Lower leg skin (tissue), 4 donors: Measurements from ENCODE around the gene SPTLC2. TPM values are rescaled to one million over a fixed set of nuclear protein-coding genes. Genes with fewer than 3 reads are reported as not detected.

Source experiments
- DNase-seq, 2 donors: peaks; one replicate each; pipeline ENCODE4 v3.0.0-alpha.2; 2019; ENCODE audit warnings: low spot score in 2 of 2
- H3K4me3 ChIP-seq: fragments of 200-600 bp; sonication (generic); 2 replicates; pipeline ENCODE4 v1.5.1; 2017; ENCODE audit warnings: mild to moderate bottlenecking, low read depth; ENCODE audit not compliant: poor library complexity, severe bottlenecking
- POLR2A ChIP-seq, 2 donors: fragments of 450-650 bp; IDR thresholded peaks; one replicate each; pipeline ENCODE4 v1.6.1; 2016 to 2017; ENCODE audit warnings: antibody characterized with exemption in 2 of 2, mild to moderate bottlenecking in 1 of 2, moderate library complexity in 1 of 2
- WGBS, 2 donors: methylation state at CpG; one replicate each; pipeline ENCODE4 v1.1.5; 2018; 5-methylcytosine and 5-hydroxymethylcytosine counted together
- intact Hi-C: fragments of 100-400 bp; cut with DNase I; formaldehyde crosslinking; loops from one replicate; pipeline ENCODE4 v1.15.0; 2023; ENCODE audit warnings: low total_unique reads
- total RNA-seq, 4 donors: library from RNA; depleted of rRNA; stranded (reverse); fragments of >200 nt; gene quantifications; one replicate each; pipeline ENCODE4 v1.1.0, GENCODE V29; 2016
- TF ChIP-seq, protein P1 (sequence below), 3 donors: fragments of 450-650 bp; IDR thresholded peaks; one replicate each; pipeline ENCODE4 v1.5.1; 2016; ENCODE audit warnings: antibody characterized with exemption in 3 of 3, mild to moderate bottlenecking in 3 of 3, moderate library complexity in 2 of 3

Gene SPTLC2
- total RNA-seq, 4 donors from 2014 or later, result 18.4 to 31.8 (median 22.1) TPM

DNA sequence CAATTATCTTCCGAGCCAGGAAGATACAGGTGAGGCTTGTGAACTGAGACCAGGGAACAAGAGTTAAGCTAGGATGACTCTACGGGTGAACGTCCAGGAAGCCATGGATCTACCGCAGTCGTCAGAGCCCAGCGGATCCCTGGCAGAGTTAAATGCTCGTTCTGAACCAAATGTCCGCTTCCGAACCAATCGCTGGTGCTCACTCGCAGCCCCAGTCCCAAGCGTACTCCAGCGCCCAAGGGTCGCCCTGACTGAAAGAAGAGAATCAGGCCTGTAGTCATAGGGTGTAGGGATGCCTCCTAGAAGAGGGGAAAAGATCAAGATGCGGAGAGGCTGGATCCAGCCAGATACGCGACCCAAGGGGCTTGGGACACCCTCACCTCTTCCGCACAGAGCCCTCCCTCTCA is 159.3 kb downstream of the SPTLC2 start:
- TF ChIP-seq POLR2A (IDR thresholded peaks at IDR 0.05), result no peak
- TF ChIP-seq, protein P1, sequence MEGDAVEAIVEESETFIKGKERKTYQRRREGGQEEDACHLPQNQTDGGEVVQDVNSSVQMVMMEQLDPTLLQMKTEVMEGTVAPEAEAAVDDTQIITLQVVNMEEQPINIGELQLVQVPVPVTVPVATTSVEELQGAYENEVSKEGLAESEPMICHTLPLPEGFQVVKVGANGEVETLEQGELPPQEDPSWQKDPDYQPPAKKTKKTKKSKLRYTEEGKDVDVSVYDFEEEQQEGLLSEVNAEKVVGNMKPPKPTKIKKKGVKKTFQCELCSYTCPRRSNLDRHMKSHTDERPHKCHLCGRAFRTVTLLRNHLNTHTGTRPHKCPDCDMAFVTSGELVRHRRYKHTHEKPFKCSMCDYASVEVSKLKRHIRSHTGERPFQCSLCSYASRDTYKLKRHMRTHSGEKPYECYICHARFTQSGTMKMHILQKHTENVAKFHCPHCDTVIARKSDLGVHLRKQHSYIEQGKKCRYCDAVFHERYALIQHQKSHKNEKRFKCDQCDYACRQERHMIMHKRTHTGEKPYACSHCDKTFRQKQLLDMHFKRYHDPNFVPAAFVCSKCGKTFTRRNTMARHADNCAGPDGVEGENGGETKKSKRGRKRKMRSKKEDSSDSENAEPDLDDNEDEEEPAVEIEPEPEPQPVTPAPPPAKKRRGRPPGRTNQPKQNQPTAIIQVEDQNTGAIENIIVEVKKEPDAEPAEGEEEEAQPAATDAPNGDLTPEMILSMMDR (IDR thresholded peaks at IDR 0.05), result no peak
- H3K4me3 ChIP-seq, result peak overlapping the region; percentile 68
- DNase-seq, result no peak
- intact Hi-C loops, result no loop called here
- WGBS, 2 donors, result 0 to 1% methylated on average over 18 of the region's 18 CpGs

Other genes starting within 250 kb of the SPTLC2 start
- 1 to 10 TPM; 6.4 to 8.9 (median 7.4) TPM for gene TMED8, start 239.5 kb downstream of the SPTLC2 start, total RNA-seq
- gene SAMD15, start 239.3 kb downstream of the SPTLC2 start, total RNA-seq, result under 1 TPM in 1 of 4 donors, not detected in 3; 0.64 TPM
- under 1 TPM; 0.15 to 0.63 (median 0.40) TPM for gene NOXRED1, start 193.1 kb downstream of the SPTLC2 start, total RNA-seq
- 10 to 100 TPM; 12.9 to 18.4 (median 15.9) TPM for gene VIPAS39, start 159.0 kb downstream of the SPTLC2 start, total RNA-seq
- gene AHSA1, start 158.5 kb downstream of the SPTLC2 start, total RNA-seq, result 10 to 100 TPM; 77.8 to 98.7 (median 92.6) TPM
- gene ISM2, start 117.8 kb downstream of the SPTLC2 start, total RNA-seq, result under 1 TPM in 2 of 4 donors, not detected in 2; 0.19 to 0.27 TPM
- gene ALKBH1, start 91.4 kb upstream of the SPTLC2 start, total RNA-seq, result 10 to 100 TPM; 10.7 to 15.8 (median 14.9) TPM
- 100 to 1,000 TPM in 3 of 4 donors, 10 to 100 TPM in 1; 87.1 to 309 (median 107) TPM for gene SLIRP, start 91.5 kb upstream of the SPTLC2 start, total RNA-seq
- 10 to 100 TPM; 46.7 to 62.8 (median 58.0) TPM for gene SNW1, start 144.5 kb upstream of the SPTLC2 start, total RNA-seq
- gene ADCK1, start 183.5 kb upstream of the SPTLC2 start, total RNA-seq, result 1 to 10 TPM; 5.7 to 8.5 (median 6.4) TPM